ENCODE data around the gene PRRT3.

DNA sequence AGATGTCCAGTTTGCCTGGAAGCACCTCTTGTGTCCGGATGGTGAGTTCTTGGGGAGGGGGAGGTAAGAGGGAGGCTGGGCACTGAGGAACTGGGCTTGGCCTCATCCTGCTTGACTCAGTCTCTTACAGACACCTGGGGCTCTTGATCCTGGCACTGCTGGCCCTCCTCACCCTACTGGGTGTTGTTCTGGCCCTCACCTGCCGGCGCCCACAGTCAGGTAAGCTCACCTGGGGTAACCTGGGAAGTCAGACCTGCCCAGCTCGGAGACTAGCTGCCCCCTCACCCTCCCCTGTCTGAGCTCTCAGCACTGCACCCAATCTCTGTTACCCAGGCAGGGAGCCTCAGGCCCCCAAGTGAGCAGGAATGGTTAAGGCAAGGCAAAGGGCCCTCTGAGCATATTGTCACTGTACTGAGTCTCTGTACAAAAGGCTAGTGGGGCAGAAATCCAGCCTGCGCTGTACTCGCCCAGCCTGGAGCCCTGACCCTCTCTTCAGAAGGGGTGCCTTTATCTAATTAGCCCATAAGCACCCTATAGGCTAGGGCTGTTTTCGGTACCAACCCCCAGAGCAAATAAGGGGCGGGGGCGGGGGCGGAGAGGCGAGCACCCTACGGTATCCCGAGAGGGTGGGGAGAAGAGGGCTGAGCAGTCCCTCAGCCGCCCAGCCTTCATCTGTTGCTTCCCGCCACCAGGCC, 37.5 kb downstream of the PRRT3 start:
- TF ChIP-seq, protein P1, sequence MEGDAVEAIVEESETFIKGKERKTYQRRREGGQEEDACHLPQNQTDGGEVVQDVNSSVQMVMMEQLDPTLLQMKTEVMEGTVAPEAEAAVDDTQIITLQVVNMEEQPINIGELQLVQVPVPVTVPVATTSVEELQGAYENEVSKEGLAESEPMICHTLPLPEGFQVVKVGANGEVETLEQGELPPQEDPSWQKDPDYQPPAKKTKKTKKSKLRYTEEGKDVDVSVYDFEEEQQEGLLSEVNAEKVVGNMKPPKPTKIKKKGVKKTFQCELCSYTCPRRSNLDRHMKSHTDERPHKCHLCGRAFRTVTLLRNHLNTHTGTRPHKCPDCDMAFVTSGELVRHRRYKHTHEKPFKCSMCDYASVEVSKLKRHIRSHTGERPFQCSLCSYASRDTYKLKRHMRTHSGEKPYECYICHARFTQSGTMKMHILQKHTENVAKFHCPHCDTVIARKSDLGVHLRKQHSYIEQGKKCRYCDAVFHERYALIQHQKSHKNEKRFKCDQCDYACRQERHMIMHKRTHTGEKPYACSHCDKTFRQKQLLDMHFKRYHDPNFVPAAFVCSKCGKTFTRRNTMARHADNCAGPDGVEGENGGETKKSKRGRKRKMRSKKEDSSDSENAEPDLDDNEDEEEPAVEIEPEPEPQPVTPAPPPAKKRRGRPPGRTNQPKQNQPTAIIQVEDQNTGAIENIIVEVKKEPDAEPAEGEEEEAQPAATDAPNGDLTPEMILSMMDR (conservative IDR thresholded peaks at IDR 0.05; ENCODE audit: low read depth, low read length), result no peak
- TF ChIP-seq EZH2 (IDR thresholded peaks at IDR 0.05; ENCODE audit: low read length, unreplicated experiment), result no peak
